Testis (tissue), 3 donors: ENCODE data around the gene CRNKL1. TPM values are rescaled to one million over a fixed set of nuclear protein-coding genes. Genes with fewer than 3 reads are reported as not detected.

Experiments used
- DNase-seq: peaks from one replicate; pipeline ENCODE4 v3.0.0-alpha.2; 2019
- H3K27ac ChIP-seq, 2 donors: fragments of 200-600 bp; sonication (generic); one replicate each; pipeline ENCODE4 v1.5.1; 2019
- H3K27me3 ChIP-seq: fragments of 200-600 bp; sonication (generic); one replicate; pipeline ENCODE4 v1.5.1; 2019
- H3K36me3 ChIP-seq: fragments of 200-600 bp; sonication (generic); one replicate; pipeline ENCODE4 v1.5.1; 2017; ENCODE audit warnings: low read depth; ENCODE audit errors: missing control alignments
- H3K4me1 ChIP-seq: fragments of 200-600 bp; sonication (generic); one replicate; pipeline ENCODE4 v1.5.1; 2019
- H3K4me3 ChIP-seq, 2 donors: fragments of 200-600 bp; sonication (generic); one replicate each; pipeline ENCODE4 v1.5.1; 2017 to 2019
- H3K9me3 ChIP-seq: fragments of 200-600 bp; sonication (generic); one replicate; pipeline ENCODE4 v1.5.1; 2017
- CTCF ChIP-seq, 3 experiments: fragments of 450-650 bp in 2 of 3; fragments of 200-600 bp in 1 of 3; sonication (generic) in 1 of 3; IDR thresholded peaks; one replicate each; pipeline ENCODE4 v1.5.1; 2016 to 2019; ENCODE audit warnings: antibody characterized with exemption in 3 of 3, mild to moderate bottlenecking in 2 of 3, moderate library complexity in 1 of 3
- POLR2A ChIP-seq: fragments of 450-650 bp; IDR thresholded peaks from one replicate; pipeline ENCODE4 v1.6.1; 2017; ENCODE audit warnings: antibody characterized with exemption, mild to moderate bottlenecking, moderate library complexity
- whole genome bisulfite sequencing, 2 donors: methylation state at CpG; one replicate each; pipeline ENCODE4 v1.1.5; 2018; 5-methylcytosine and 5-hydroxymethylcytosine counted together
- intact Hi-C: fragments of 100-400 bp; cut with DNase I; formaldehyde crosslinking; loops from one replicate; pipeline ENCODE4 v1.15.1; 2023; ENCODE audit warnings: low total_unique reads
- polyA plus RNA-seq: library from polyadenylated mRNA; stranded (reverse); fragments of 350-450 nt; fragmentation: Illumina TruSeq; extraction: RNeasy Lipid Tissue Mini Kit (QIAGEN cat#74804); gene quantifications from one replicate; pipeline ENCODE4 v1.2.3, GENCODE V29; 2014; ENCODE audit warnings: low read depth, low replicate concordance; ENCODE audit not compliant: insufficient read depth
- total RNA-seq, 2 donors: library from RNA; depleted of rRNA; stranded (reverse); fragments of >200 nt; gene quantifications; one replicate each; pipeline ENCODE4 v1.2.3, GENCODE V29; 2016

The CRNKL1 gene
- total and polyA plus RNA-seq, 3 donors from 2014 or later, result 22.1 to 26.9 (median 26.3) TPM

DNA sequence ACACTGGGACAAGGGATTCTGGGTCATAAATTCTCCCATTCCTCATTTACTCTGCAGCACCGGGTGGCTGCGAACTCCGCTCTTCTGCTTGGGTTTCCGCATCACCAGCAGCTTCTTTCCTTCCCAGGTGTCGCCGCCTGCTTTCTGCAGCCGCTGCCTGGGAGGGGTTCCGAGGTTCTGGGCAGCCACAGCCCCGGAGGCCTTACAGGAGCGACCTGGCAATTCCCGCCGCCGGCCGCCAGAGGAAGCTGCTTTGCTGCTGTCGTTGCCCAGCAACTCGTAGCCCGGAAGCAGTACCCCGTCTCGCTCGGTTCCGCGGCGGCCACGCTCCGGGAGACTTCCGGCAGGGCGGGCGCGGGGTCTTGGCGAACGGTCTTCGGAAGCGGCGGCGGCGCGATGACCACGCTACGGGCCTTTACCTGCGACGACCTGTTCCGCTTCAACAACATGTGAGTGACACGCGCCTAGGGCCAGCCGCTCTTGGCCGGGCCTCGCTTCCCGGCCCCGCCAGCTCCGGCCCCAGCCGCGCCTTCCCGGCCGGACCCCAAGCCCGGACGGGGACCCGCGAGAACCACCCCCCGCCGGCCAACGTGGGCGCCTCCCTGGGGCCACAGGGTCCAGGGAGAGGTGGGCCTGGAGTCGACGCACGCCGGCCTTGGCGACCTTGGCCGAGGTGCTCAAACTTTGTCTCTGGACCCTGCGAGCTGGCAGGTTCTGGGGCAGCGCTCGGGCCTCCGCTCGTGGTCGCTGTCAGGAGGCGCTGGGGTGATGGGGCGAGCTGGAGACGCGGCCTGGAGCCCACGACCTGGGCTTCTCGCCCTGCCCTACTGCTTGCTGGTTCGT, 35.0 kb downstream of the CRNKL1 start, which contains the start of gene NAA20:
TSS of gene NAA20 (plus strand) at position 362 of the 843 bp plus-strand sequence. CDS start at position 397, 35 bp downstream.
- peak within 1 kb of the TSS; percentile 87 to 96 for H3K4me3 ChIP-seq
- WGBS, 2 donors, result 0 to 2% methylated on average over 37 to 38 of the region's 81 CpGs
- TF ChIP-seq CTCF (IDR thresholded peaks at IDR 0.05) (peak; percentile 80 to 95 (median 90)), POLR2A (no peak)
- H3K27me3 ChIP-seq, result no peaks in the 10 kb centered on the region
- H3K9me3 ChIP-seq, result no peaks in the 10 kb centered on the region
- H3K36me3 ChIP-seq, result no peaks in the 10 kb centered on the region
- intact Hi-C loops, result no loop called here
- DNase-seq, result peak; percentile 97
- peaks cover 28% of the 10 kb centered on the region for H3K4me1 ChIP-seq
- peak within 1 kb of the TSS; percentile 58 to 75 for H3K27ac ChIP-seq

DNA sequence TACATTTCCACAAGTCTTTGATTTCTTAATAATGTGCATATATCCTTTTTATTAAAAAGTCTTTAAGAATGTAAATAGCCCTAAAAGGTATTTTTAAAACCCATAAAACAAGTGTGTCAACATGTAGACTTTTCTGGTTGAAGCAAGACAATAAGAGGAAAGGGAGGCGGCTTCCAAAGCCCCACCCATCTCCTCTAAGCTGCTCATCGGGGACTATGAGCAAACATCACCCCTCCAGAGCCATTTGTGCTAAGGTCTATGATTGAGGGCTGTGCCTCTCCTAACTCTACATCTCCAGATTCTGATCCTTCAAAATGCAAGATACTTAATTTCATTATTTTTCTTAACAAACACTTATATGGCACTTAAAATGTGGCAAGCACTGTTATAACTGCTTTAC, 37.6 kb downstream of the CRNKL1 start:
- intact Hi-C loops, result no loop called here
- 59 to 62% methylated on average over 2 of the region's 2 CpGs for WGBS, 2 donors
- no peak for TF ChIP-seq CTCF (IDR thresholded peaks at IDR 0.05)
- TF ChIP-seq POLR2A, result no peak
- Histone ChIP-seq H3K27me3 (no peaks in the 10 kb centered on the region), H3K36me3 (no peaks in the 10 kb centered on the region), H3K4me3 (no peak overlapping the region), H3K4me1 (peaks cover 18% of the 10 kb centered on the region), H3K27ac (no peak overlapping the region), H3K9me3 (no peaks in the 10 kb centered on the region)
- DNase-seq, result no peak

- Histone ChIP-seq H3K9me3 (no peaks in the 10 kb centered on the region), H3K27ac (no peak overlapping the region), H3K4me3 (no peak overlapping the region), H3K4me1 (peaks cover 5% of the 10 kb centered on the region), H3K27me3 (no peaks in the 10 kb centered on the region), H3K36me3 (no peaks in the 10 kb centered on the region)
- WGBS, 2 donors, result 85 to 90% methylated on average over 2 of the region's 2 CpGs
- DNase-seq, result no peak
- TF ChIP-seq POLR2A, result no peak
- TF ChIP-seq CTCF (IDR thresholded peaks at IDR 0.05), result no peak
- intact Hi-C loops, result no loop called here
Observed at GRCh38 chr20:20012541-20012940, 39.7 kb downstream of the CRNKL1 start.

DNA sequence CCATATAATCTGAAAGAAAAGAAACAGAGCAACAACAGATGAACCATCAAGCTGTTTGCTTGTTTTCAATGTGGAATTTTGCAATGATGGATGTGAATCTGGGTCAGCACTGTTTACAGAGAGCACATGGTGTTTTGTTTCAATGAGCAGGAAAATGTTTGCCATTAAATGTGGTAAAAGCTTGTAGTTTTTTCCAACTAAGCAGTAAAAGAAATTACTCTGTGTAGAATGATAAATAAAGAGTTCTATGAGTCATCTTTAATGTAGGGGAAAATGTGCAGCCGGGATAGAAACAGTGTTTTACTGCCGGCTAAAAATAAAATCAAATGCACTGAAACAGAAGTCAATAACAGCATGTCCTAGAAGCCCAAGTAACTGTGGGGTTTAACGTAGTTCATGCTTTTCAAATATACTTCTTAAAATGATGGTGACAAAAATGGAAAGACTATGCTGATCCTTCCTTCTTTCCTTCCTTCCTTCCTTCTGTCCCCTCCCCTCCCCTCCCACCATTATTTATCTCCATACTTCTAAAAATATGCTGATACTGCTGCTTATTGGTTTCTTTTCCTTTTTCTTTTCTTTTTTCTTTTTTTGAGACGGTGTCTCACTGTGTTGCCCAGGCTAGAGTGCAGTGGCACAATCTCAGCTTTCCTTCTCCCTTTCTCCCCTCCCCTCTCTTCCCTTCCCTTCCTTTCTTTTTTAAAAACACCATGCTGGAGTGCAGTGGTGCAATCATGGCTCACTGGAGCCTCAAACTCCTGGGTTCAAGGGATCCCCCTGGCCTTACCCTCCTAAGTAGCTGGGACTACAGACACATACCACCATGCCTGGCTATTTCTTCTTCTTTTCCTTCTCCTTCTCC, 41.4 kb downstream of the CRNKL1 start:
- no peak for DNase-seq
- Histone ChIP-seq H3K4me3 (no peak overlapping the region), H3K9me3 (no peaks in the 10 kb centered on the region), H3K4me1 (peaks cover 5% of the 10 kb centered on the region), H3K27ac (peak overlapping the region in 1 of 2 donors; percentile 3), H3K36me3 (no peaks in the 10 kb centered on the region), H3K27me3 (no peaks in the 10 kb centered on the region)
- intact Hi-C loops, result no loop called here
- no peak for TF ChIP-seq CTCF (IDR thresholded peaks at IDR 0.05)
- TF ChIP-seq POLR2A, result no peak
- 23 to 27% methylated on average over 4 of the region's 4 CpGs for WGBS, 2 donors
